ENCODE results near the gene C19orf12.
A peak's percentile ranks its signal among the peaks of the same experiment; 100 is the strongest.

Gene C19orf12

GRCh38 chr19:29678484-29679106 lies 36.5 kb downstream of the C19orf12 start:
- in situ Hi-C loops (cut with MboI; ENCODE audit: low pct_unique_long_range_greater_than_20kb, low sequenced_read_pairs, unreplicated experiment), result no loop called here
- TF ChIP-seq, protein P1, sequence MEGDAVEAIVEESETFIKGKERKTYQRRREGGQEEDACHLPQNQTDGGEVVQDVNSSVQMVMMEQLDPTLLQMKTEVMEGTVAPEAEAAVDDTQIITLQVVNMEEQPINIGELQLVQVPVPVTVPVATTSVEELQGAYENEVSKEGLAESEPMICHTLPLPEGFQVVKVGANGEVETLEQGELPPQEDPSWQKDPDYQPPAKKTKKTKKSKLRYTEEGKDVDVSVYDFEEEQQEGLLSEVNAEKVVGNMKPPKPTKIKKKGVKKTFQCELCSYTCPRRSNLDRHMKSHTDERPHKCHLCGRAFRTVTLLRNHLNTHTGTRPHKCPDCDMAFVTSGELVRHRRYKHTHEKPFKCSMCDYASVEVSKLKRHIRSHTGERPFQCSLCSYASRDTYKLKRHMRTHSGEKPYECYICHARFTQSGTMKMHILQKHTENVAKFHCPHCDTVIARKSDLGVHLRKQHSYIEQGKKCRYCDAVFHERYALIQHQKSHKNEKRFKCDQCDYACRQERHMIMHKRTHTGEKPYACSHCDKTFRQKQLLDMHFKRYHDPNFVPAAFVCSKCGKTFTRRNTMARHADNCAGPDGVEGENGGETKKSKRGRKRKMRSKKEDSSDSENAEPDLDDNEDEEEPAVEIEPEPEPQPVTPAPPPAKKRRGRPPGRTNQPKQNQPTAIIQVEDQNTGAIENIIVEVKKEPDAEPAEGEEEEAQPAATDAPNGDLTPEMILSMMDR (IDR thresholded peaks at IDR 0.05; ENCODE audit: extremely low read depth, insufficient read depth, missing control alignments), result no peak
- no peak for DNase-seq (ENCODE audit: low spot score)

- TF ChIP-seq, protein P1 (IDR thresholded peaks at IDR 0.05; ENCODE audit: extremely low read depth, insufficient read depth, missing control alignments), result no peak
- in situ Hi-C loops (cut with MboI; ENCODE audit: low pct_unique_long_range_greater_than_20kb, low sequenced_read_pairs, unreplicated experiment), result no loop called here
Measured at GRCh38 chr19:29677001-29677817, 37.9 kb downstream of the C19orf12 start.

GRCh38 chr19:29676586-29676985 lies 38.5 kb downstream of the C19orf12 start:
- TF ChIP-seq, protein P1 (IDR thresholded peaks at IDR 0.05; ENCODE audit: extremely low read depth, insufficient read depth, missing control alignments), result no peak
- no peak for DNase-seq (ENCODE audit: low spot score)

More at GRCh38 chr19:29677001-29677817, 37.9 kb downstream of the C19orf12 start:
- no peak for DNase-seq (ENCODE audit: low spot score)

GRCh38 chr19:29675650-29676186 lies 39.3 kb downstream of the C19orf12 start:
- in situ Hi-C loops (cut with MboI; ENCODE audit: low pct_unique_long_range_greater_than_20kb, low sequenced_read_pairs, unreplicated experiment), result no loop called here
- peak; percentile 17 for DNase-seq (ENCODE audit: low spot score)
- TF ChIP-seq, protein P1 (IDR thresholded peaks at IDR 0.05; ENCODE audit: extremely low read depth, insufficient read depth, missing control alignments), result no peak

More at GRCh38 chr19:29676586-29676985, 38.5 kb downstream of the C19orf12 start:
- in situ Hi-C loops (cut with MboI; ENCODE audit: low pct_unique_long_range_greater_than_20kb, low sequenced_read_pairs, unreplicated experiment), result no loop called here

DNA sequence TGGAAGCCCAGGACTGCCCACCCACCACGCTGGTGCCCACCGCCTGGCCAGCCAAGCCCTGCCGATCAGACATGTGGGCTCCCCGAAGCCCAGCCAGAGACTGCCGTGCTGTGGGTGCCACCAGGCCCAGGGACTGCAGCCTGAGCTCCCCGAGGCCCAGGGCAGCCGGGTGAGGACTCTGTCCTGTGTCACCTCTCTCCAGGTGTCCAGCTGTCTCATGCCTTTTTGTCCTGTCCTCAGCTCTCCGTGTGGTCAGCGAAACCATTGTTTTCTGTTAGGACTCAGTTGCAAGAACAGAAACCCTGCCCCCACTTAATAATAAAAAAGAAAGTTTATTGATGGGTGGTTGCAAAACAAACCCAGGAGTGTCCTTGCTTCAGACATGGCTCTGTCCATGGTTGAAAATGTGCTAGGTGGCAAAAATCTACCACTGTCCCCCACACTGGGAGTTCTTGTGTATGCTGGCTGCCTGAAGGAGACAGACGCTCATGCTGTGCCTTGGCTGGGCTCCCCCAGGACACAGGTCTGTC lies 39.9 kb downstream of the C19orf12 start:
- no peak for DNase-seq (ENCODE audit: low spot score)
- TF ChIP-seq, protein P1 (IDR thresholded peaks at IDR 0.05; ENCODE audit: extremely low read depth, insufficient read depth, missing control alignments), result no peak
- in situ Hi-C loops (cut with MboI; ENCODE audit: low pct_unique_long_range_greater_than_20kb, low sequenced_read_pairs, unreplicated experiment), result no loop called here

DNA sequence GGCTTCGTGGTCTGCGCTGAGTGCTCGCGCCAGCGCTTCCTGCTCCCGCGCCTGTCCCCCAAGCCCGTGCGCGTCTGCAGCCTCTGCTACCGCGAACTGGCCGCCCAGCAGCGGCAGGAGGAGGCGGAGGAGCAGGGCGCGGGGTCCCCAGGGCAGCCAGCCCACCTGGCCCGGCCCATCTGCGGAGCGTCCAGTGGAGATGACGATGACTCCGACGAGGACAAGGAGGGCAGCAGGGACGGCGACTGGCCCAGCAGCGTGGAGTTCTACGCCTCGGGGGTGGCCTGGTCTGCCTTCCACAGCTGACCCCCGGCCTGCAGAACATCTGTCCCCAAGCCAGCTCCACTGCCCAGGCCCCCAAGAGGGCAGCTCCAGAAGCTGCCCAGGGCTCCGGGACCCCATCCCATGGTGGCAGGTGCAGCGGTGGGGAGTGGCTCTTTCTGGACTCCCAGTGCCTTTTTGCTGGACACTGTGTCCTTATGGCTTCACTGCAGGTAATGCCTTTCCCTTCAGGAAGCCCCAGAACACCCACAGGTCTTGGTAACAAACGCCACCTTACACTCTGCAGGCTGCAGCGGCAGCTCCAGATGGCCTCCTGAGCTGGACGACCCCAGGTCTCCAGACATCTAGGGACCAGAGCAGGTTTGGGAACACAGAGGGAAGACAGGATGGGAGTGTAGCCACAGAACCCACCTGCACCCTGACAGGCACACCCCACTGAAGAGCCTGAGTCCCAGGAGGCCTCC lies 40.5 kb downstream of the C19orf12 start:
- in situ Hi-C loops (cut with MboI; ENCODE audit: low pct_unique_long_range_greater_than_20kb, low sequenced_read_pairs, unreplicated experiment), result no loop called here
- DNase-seq (ENCODE audit: low spot score), result peak; percentile 10
- TF ChIP-seq, protein P1 (IDR thresholded peaks at IDR 0.05; ENCODE audit: extremely low read depth, insufficient read depth, missing control alignments), result no peak
